MCF 10A (cell line): Measurements from ENCODE around the gene HAT1. TPM values are rescaled to one million over a fixed set of nuclear protein-coding genes. Genes with fewer than 3 reads are reported as not detected.

Experiments used
- BruUV-seq: library from RNA; stranded (reverse); fragments of 400-500 nt; replicated peaks from 2 replicates; lab custom pipeline; 2021; lab: Mats Ljungman, UMichigan
- CTCF ChIA-PET: fragments of 300-600 bp; sonication (Branson Sonifier 250); formaldehyde crosslinking; extraction: SDS; loops from one replicate; lab custom pipeline; 2021; ENCODE audit warnings: antibody characterized with exemption, inconsistent platforms; lab: Yijun Ruan, JAX
- POLR2A ChIA-PET: fragments of 300-600, 350-650 bp; sonication (Branson Sonifier 250); formaldehyde crosslinking; extraction: SDS; loops from one replicate; lab custom pipeline; 2020; ENCODE audit warnings: antibody characterized with exemption, inconsistent platforms; lab: Yijun Ruan, JAX
- DNase-seq: peaks from one replicate; pipeline ENCODE4 v3.0.0-alpha.2; 2018; ENCODE audit not compliant: unreplicated experiment
- H3K27ac Mint-ChIP-seq: one replicate; pipeline ENCODE4 v1.8.0; 2022; ENCODE audit warnings: mild to moderate bottlenecking, low read depth, mixed read lengths; ENCODE audit not compliant: unreplicated experiment
- H3K27me3 Mint-ChIP-seq: one replicate; pipeline ENCODE4 v1.8.0; 2022; ENCODE audit warnings: mixed read lengths; ENCODE audit not compliant: insufficient read depth, unreplicated experiment
- H3K36me3 Mint-ChIP-seq: one replicate; pipeline ENCODE4 v1.8.0; 2022; ENCODE audit warnings: mild to moderate bottlenecking, moderate library complexity, mixed read lengths; ENCODE audit not compliant: insufficient read depth, unreplicated experiment
- H3K4me1 Mint-ChIP-seq: one replicate; pipeline ENCODE4 v1.8.0; 2022; ENCODE audit warnings: mixed read lengths; ENCODE audit not compliant: insufficient read depth, unreplicated experiment
- H3K4me3 Mint-ChIP-seq: one replicate; pipeline ENCODE4 v1.8.0; 2022; ENCODE audit warnings: mild to moderate bottlenecking, moderate library complexity, mixed read lengths; ENCODE audit not compliant: unreplicated experiment
- H3K9me3 Mint-ChIP-seq: one replicate; pipeline ENCODE4 v1.8.0; 2022; ENCODE audit warnings: mixed read lengths; ENCODE audit not compliant: unreplicated experiment
- CTCF ChIP-seq: fragments of 200-600 bp; IDR thresholded peaks from one replicate; pipeline ENCODE4 v1.8.0; 2022; ENCODE audit warnings: antibody characterized with exemption, mild to moderate bottlenecking; ENCODE audit not compliant: unreplicated experiment
- intact Hi-C: fragments of 100-400 bp; cut with micrococcal nuclease; formaldehyde crosslinking; loops from 2 replicates; pipeline ENCODE4 v1.14.1; 2022
- total RNA-seq: library from RNA; stranded (reverse); gene quantifications from 2 replicates; pipeline ENCODE4 v1.2.3, GENCODE V29; 2022

HAT1 gene
- total RNA-seq, 1 experiment from 2014 or later: 40.7 TPM

GRCh38 chr2:171941316-171941699 lies 19.0 kb downstream of the HAT1 start:
- intact Hi-C loops: loop anchor here (1.0 kb wide), 1 partner anchor 162 kb away; no protein-coding TSS in a partner anchor
- Mint-ChIP-seq H3K27ac (no peak overlapping the region), H3K36me3 (no peaks in the 10 kb centered on the region), H3K4me1 (peaks cover 2% of the 10 kb centered on the region), H3K4me3 (no peak overlapping the region), H3K27me3 (no peaks in the 10 kb centered on the region), H3K9me3 (no peaks in the 10 kb centered on the region)
- POLR2A ChIA-PET: interaction anchor here (0.7 to 1.9 kb wide), 2 partner anchors 19 to 47 kb away, joined by 5 to 8 read pairs; partner anchors contain the start of genes HAT1 and SLC25A12
- no peak for TF ChIP-seq CTCF
- DNase-seq: no peak
- no TSS peak for BruUV-seq
- CTCF ChIA-PET: interaction anchor here (0.6 to 1.2 kb wide), 7 partner anchors 41 to 1298 kb away, joined by 3 to 5 read pairs (median 3); no protein-coding TSS in a partner anchor

GRCh38 chr2:171943869-171944268 lies 21.6 kb downstream of the HAT1 start:
- Mint-ChIP-seq H3K4me1 (no peaks in the 10 kb centered on the region), H3K27me3 (no peaks in the 10 kb centered on the region), H3K27ac (no peak overlapping the region), H3K9me3 (no peaks in the 10 kb centered on the region), H3K36me3 (peaks cover 8% of the 10 kb centered on the region), H3K4me3 (no peak overlapping the region)
- POLR2A ChIA-PET: no interaction called here
- CTCF ChIA-PET: no interaction called here
- no peak for DNase-seq
- BruUV-seq: no TSS peak
- no peak for TF ChIP-seq CTCF
- intact Hi-C loops: no loop called here

- intact Hi-C loops: loop anchor here (10.0 kb wide), 1 partner anchor 513 kb away; no protein-coding TSS in a partner anchor
- no peak for TF ChIP-seq CTCF
- Mint-ChIP-seq H3K4me3 (no peak overlapping the region), H3K27me3 (no peaks in the 10 kb centered on the region), H3K36me3 (peaks cover 31% of the 10 kb centered on the region), H3K4me1 (peaks cover 20% of the 10 kb centered on the region), H3K9me3 (no peaks in the 10 kb centered on the region), H3K27ac (no peak overlapping the region)
- POLR2A ChIA-PET: interaction anchor here (1.0 kb wide), 1 partner anchor 147 kb away, joined by 3 read pairs; no protein-coding TSS in a partner anchor
- DNase-seq: no peak
- BruUV-seq: no TSS peak
- CTCF ChIA-PET: no interaction called here
Observed at GRCh38 chr2:171952276-171952675, 30.0 kb downstream of the HAT1 start.

GRCh38 chr2:171952748-171953147 lies 30.5 kb downstream of the HAT1 start:
- H3K9me3 Mint-ChIP-seq: no peaks in the 10 kb centered on the region
- no peak for TF ChIP-seq CTCF
- no TSS peak for BruUV-seq
- H3K27me3 Mint-ChIP-seq: no peaks in the 10 kb centered on the region
- peaks cover 23% of the 10 kb centered on the region for H3K4me1 Mint-ChIP-seq
- no peak overlapping the region for H3K4me3 Mint-ChIP-seq
- H3K36me3 Mint-ChIP-seq: peaks cover 28% of the 10 kb centered on the region
- intact Hi-C loops: loop anchor here (10.0 kb wide), 1 partner anchor 512 kb away; no protein-coding TSS in a partner anchor
- ChIA-PET CTCF (interaction anchor here (0.6 to 0.7 kb wide), 2 partner anchors 154 to 360 kb away, joined by 3 read pairs; no protein-coding TSS in a partner anchor), POLR2A (interaction anchor here (1.0 kb wide), 1 partner anchor 147 kb away, joined by 3 read pairs; no protein-coding TSS in a partner anchor)
- H3K27ac Mint-ChIP-seq: no peak overlapping the region
- DNase-seq: no peak
